Sigmoid colon (tissue), 7 donors: ENCODE measurements around the gene MICAL2. TPM values are rescaled to one million over a fixed set of nuclear protein-coding genes. Genes with fewer than 3 reads are reported as not detected.

Experiments used
- DNase-seq: peaks from one replicate; pipeline ENCODE4 v3.0.0-alpha.2; 2019
- H3K27ac ChIP-seq, 4 donors: fragments of 200-600 bp; sonication (generic); one replicate each; pipeline ENCODE4 v1.5.1; 2016 to 2019; ENCODE audit warnings: mild to moderate bottlenecking in 1 of 4
- H3K27me3 ChIP-seq, 3 donors: fragments of 200-600 bp; sonication (generic); one replicate each; pipeline ENCODE4 v1.5.1; 2019; ENCODE audit warnings: mild to moderate bottlenecking in 1 of 3
- H3K36me3 ChIP-seq, 4 donors: fragments of 200-600 bp; sonication (generic); one replicate each; pipeline ENCODE4 v1.5.1; 2016 to 2019
- H3K4me1 ChIP-seq, 4 donors: fragments of 200-600 bp; sonication (generic); one replicate each; pipeline ENCODE4 v1.5.1; 2017 to 2019
- H3K4me3 ChIP-seq, 4 donors: fragments of 200-600 bp; sonication (generic); one replicate each; pipeline ENCODE4 v1.5.1; 2017 to 2019; ENCODE audit warnings: mild to moderate bottlenecking in 2 of 4, moderate library complexity in 1 of 4
- H3K9me3 ChIP-seq, 4 donors: fragments of 200-600 bp in 3 of 4; sonication (generic) in 3 of 4; one replicate each; pipeline versions ENCODE4 v1.5.1 to v1.6.1; 2013 to 2019
- EP300 ChIP-seq, 4 donors: sonication (generic); formaldehyde crosslinking; IDR thresholded peaks; one replicate each; pipeline ENCODE4 v1.6.1; 2017; ENCODE audit warnings: antibody characterized with exemption in 4 of 4
- POLR2A ChIP-seq, 2 donors: fragments of 450-650 bp; IDR thresholded peaks; one replicate each; pipeline ENCODE4 v1.6.1; 2016; ENCODE audit warnings: antibody characterized with exemption in 2 of 2, mild to moderate bottlenecking in 2 of 2, moderate library complexity in 2 of 2
- POLR2AphosphoS5 ChIP-seq, 4 donors: sonication (generic); formaldehyde crosslinking; IDR thresholded peaks; one replicate each; pipeline ENCODE4 v1.6.1; 2017; ENCODE audit warnings: antibody characterized with exemption in 4 of 4
- WGBS, 2 donors: extraction: QIAGEN DNeasy Blood & Tissue Kit; methylation state at CpG; one replicate each; pipeline ENCODE4 v1.1.7; 2013; 5-methylcytosine and 5-hydroxymethylcytosine counted together
- intact Hi-C: fragments of 100-400 bp; cut with DNase I; formaldehyde crosslinking; loops from one replicate; pipeline ENCODE4 v1.15.1; 2023
- polyA plus RNA-seq, 3 donors: library from polyadenylated mRNA; stranded (reverse); fragments of 200-250 nt; gene quantifications; one replicate each; pipeline ENCODE4 v1.2.3, GENCODE V29; 2013
- total RNA-seq, 4 donors: library from RNA; depleted of rRNA; stranded (reverse); fragments of >200 nt; gene quantifications; one replicate each; pipeline ENCODE4 v1.1.0, GENCODE V29; 2016
- TF ChIP-seq, protein P1 (sequence below), 4 experiments: fragments of 450-650 bp in 3 of 4; fragments of 200-600 bp in 1 of 4; IDR thresholded peaks; one replicate each; pipeline ENCODE4 v1.5.1; 2016 to 2019; ENCODE audit warnings: antibody characterized with exemption in 4 of 4, mild to moderate bottlenecking in 3 of 4, moderate library complexity in 2 of 4
- donor health status: healthy with polysubstance abuse.
- donor health status: Bipolar disorder and iron deficiency.
- donor health status: healthy.

The MICAL2 gene
- total and polyA plus RNA-seq, 7 donors, result 36.6 to 145 (median 115) TPM

DNA sequence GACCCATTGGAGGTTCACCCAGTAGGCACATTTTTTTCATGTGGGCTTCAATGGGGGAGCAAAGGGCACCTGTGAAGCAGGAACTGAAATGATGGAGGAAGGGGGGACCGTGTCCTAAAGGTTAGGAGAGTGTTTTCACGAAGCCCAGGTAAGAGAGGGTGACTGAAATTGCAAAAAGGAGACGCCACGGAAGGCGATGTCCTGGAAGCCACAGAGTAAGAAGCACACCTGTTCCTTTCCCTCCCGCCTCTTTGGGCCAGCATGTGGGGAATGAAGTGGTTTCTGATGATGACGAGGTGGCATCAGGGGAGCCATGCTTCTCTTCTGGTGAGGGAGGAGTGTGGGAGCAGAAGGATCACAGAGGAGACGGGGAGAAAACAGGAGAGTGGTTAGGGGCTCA, 37.0 kb upstream of the MICAL2 start:
- DNase-seq, result peak; percentile 37
- no peaks in the 10 kb centered on the region for H3K36me3 ChIP-seq
- TF ChIP-seq POLR2AphosphoS5 (IDR thresholded peaks at IDR 0.05) (no peak), POLR2A (IDR thresholded peaks at IDR 0.05) (no peak), EP300 (IDR thresholded peaks at IDR 0.05) (no peak)
- TF ChIP-seq, protein P1, sequence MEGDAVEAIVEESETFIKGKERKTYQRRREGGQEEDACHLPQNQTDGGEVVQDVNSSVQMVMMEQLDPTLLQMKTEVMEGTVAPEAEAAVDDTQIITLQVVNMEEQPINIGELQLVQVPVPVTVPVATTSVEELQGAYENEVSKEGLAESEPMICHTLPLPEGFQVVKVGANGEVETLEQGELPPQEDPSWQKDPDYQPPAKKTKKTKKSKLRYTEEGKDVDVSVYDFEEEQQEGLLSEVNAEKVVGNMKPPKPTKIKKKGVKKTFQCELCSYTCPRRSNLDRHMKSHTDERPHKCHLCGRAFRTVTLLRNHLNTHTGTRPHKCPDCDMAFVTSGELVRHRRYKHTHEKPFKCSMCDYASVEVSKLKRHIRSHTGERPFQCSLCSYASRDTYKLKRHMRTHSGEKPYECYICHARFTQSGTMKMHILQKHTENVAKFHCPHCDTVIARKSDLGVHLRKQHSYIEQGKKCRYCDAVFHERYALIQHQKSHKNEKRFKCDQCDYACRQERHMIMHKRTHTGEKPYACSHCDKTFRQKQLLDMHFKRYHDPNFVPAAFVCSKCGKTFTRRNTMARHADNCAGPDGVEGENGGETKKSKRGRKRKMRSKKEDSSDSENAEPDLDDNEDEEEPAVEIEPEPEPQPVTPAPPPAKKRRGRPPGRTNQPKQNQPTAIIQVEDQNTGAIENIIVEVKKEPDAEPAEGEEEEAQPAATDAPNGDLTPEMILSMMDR (IDR thresholded peaks at IDR 0.05), result no peak

DNA sequence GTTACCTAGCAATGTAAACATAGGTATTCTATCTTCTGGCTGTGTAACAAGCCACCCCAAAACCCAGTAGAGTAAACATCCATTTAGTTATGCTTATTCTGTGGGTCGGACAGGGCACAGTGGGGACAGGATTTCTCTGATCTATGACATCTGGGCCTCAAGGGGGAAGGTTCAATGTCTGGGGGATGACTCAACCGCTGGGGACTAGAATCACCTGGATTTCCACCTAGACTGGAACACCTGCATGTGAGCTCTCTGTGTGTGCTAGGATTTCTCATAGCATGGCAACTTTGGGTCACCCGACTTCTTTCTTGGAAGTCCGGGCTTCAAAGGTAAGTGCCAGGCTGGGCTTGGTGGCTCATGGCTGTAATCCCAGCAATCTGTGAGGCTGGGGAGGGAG, 36.5 kb upstream of the MICAL2 start:
- Histone ChIP-seq H3K4me3 (no peak overlapping the region), H3K9me3 (no peaks in the 10 kb centered on the region), H3K27ac (no peak overlapping the region), H3K36me3 (no peaks in the 10 kb centered on the region), H3K4me1 (peaks cover 0 to 29% (median 22%) of the 10 kb centered on the region in 4 donors), H3K27me3 (no peaks in the 10 kb centered on the region)
- intact Hi-C loops, result no loop called here
- peak; percentile 34 for DNase-seq
- WGBS, 2 donors, result 92 to 93% methylated on average over 4 of the region's 4 CpGs
- TF ChIP-seq EP300 (IDR thresholded peaks at IDR 0.05), result no peak
- TF ChIP-seq, protein P1 (IDR thresholded peaks at IDR 0.05), result no peak
- no peak for TF ChIP-seq POLR2A (IDR thresholded peaks at IDR 0.05)
- TF ChIP-seq POLR2AphosphoS5 (IDR thresholded peaks at IDR 0.05), result no peak

More for the DNA sequence above, 37.0 kb upstream of the MICAL2 start:
- Histone ChIP-seq H3K4me1 (peaks cover 0 to 29% (median 22%) of the 10 kb centered on the region in 4 donors), H3K9me3 (no peaks in the 10 kb centered on the region), H3K27ac (no peak overlapping the region), H3K4me3 (no peak overlapping the region), H3K27me3 (no peaks in the 10 kb centered on the region)
- WGBS, 2 donors, result 91 to 93% methylated on average over 8 of the region's 8 CpGs
- intact Hi-C loops, result no loop called here

DNA sequence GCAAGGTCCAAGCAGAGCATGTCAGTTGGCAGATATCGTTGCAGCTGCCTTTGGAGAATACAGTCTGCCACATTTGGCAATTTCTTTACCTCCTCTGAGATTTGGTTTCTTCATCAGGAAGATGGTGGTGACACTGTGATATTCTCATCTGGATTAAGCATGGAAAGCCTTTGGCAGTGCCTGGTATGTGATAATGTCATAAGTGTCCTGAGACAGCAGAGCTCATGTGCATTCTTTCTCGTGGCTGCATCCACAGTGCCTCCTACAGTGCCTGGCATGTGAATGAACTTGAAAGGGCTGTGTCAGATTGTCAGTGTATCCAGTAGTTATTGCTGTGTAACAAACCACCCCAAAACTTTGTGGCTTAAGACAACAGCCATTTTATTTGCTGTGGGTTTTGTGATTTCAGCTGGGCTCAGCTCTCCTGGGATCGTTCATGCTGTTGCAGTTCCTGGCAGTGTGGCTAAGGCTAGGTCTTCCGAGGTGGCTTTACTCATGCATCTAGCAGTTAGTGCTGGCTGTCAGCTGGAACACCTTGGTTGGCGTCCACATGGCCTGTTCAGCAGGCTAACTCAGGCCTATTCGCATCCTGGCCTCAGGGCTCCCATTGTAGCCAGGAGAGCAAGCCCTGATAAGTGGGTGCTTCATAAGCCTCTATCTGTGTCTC, 35.7 kb upstream of the MICAL2 start:
- H3K4me3 ChIP-seq, result no peak overlapping the region
- peak; percentile 43 for DNase-seq
- 92 to 96% methylated on average over 6 of the region's 6 CpGs for WGBS, 2 donors
- peaks cover 0 to 30% (median 22%) of the 10 kb centered on the region in 4 donors for H3K4me1 ChIP-seq
- H3K27me3 ChIP-seq, result no peaks in the 10 kb centered on the region
- H3K9me3 ChIP-seq, result no peaks in the 10 kb centered on the region
- TF ChIP-seq, protein P1 (IDR thresholded peaks at IDR 0.05), result no peak
- TF ChIP-seq POLR2AphosphoS5 (IDR thresholded peaks at IDR 0.05) (no peak), POLR2A (IDR thresholded peaks at IDR 0.05) (no peak), EP300 (IDR thresholded peaks at IDR 0.05) (no peak)
- H3K36me3 ChIP-seq, result no peaks in the 10 kb centered on the region
- intact Hi-C loops, result no loop called here
- peak overlapping the region in 1 of 4 donors; percentile 91 for H3K27ac ChIP-seq

DNA sequence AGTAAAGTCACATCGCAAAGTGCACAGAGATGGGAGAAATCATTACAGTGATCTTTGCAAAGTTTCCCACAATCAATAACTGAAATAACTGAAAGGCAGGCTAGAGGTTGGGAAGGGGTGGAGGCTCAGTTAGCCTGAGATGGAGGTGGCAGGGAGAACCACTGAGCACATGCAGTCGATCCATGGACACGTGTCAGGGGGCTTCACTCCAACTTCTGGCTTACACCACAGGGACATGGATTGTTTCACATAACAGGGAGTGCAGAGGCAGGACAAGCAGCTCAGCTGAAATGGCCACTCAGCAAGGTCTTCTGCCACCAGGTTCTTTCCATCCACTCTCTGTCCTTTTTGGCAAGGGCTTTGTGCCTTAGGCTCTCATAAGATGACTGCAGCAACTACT, 35.1 kb upstream of the MICAL2 start:
- Histone ChIP-seq H3K9me3 (no peaks in the 10 kb centered on the region), H3K27me3 (no peaks in the 10 kb centered on the region), H3K4me3 (no peak overlapping the region), H3K36me3 (no peaks in the 10 kb centered on the region), H3K4me1 (peaks cover 0 to 34% (median 26%) of the 10 kb centered on the region in 4 donors), H3K27ac (peak overlapping the region; percentile 68 to 91 (median 85))
- TF ChIP-seq POLR2AphosphoS5 (IDR thresholded peaks at IDR 0.05) (no peak), POLR2A (IDR thresholded peaks at IDR 0.05) (no peak), EP300 (IDR thresholded peaks at IDR 0.05) (no peak)
- TF ChIP-seq, protein P1 (IDR thresholded peaks at IDR 0.05), result no peak
- 97 to 98% methylated on average over 3 of the region's 3 CpGs for WGBS, 2 donors
- intact Hi-C loops, result no loop called here
- peak; percentile 14 for DNase-seq
